ENCODE data around the gene MTHFD2L. TPM values are rescaled to one million over a fixed set of nuclear protein-coding genes. Genes with fewer than 3 reads are reported as not detected.
A peak's percentile ranks its signal among the peaks of the same experiment; 100 is the strongest.

The MTHFD2L gene
- total RNA-seq, 6 experiments from 2014 or later: 5.2 to 9.0 (median 8.1) TPM

DNA sequence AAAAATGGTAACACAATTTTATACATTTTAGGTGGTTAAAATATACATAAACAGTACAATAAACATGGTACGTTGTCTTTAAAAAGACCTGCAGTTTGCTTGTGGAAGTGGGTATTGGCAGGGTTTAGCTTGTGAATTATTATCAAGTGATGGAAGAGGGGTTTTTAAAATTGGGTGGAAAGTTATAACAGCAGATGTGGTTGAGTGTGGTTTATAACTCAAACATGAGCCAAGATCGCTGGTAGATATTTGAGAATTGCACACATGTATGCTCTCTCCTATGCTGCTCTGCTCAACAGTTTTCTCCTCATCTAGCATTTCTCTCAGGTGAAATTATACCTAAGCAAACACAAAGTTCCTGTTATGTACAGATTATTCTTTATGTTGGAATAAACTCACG is 164.4 kb downstream of the MTHFD2L start:
- Mint-ChIP-seq H3K9me3 (no peaks in the 10 kb centered on the region), H3K27ac (no peak overlapping the region), H3K36me3 (ENCODE audit: low read depth) (no peaks in the 10 kb centered on the region)

GRCh38 chr4:74323663-74324062 is 165.7 kb downstream of the MTHFD2L start:
- Mint-ChIP-seq H3K27me3 (ENCODE audit: insufficient read depth) (no peaks in the 10 kb centered on the region), H3K4me3 (no peak overlapping the region), H3K9me3 (no peaks in the 10 kb centered on the region), H3K27ac (no peak overlapping the region), H3K36me3 (ENCODE audit: low read depth) (no peaks in the 10 kb centered on the region), H3K4me1 (ENCODE audit: low read depth) (peaks cover 45% of the 10 kb centered on the region)
- TF ChIP-seq, protein P1, sequence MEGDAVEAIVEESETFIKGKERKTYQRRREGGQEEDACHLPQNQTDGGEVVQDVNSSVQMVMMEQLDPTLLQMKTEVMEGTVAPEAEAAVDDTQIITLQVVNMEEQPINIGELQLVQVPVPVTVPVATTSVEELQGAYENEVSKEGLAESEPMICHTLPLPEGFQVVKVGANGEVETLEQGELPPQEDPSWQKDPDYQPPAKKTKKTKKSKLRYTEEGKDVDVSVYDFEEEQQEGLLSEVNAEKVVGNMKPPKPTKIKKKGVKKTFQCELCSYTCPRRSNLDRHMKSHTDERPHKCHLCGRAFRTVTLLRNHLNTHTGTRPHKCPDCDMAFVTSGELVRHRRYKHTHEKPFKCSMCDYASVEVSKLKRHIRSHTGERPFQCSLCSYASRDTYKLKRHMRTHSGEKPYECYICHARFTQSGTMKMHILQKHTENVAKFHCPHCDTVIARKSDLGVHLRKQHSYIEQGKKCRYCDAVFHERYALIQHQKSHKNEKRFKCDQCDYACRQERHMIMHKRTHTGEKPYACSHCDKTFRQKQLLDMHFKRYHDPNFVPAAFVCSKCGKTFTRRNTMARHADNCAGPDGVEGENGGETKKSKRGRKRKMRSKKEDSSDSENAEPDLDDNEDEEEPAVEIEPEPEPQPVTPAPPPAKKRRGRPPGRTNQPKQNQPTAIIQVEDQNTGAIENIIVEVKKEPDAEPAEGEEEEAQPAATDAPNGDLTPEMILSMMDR (IDR thresholded peaks at IDR 0.05): no peak
- no peak for DNase-seq

More for the DNA sequence above, 164.4 kb downstream of the MTHFD2L start:
- H3K27me3 Mint-ChIP-seq (ENCODE audit: insufficient read depth): no peaks in the 10 kb centered on the region
- DNase-seq: no peak
- H3K4me3 Mint-ChIP-seq: no peak overlapping the region
- peaks cover 34% of the 10 kb centered on the region for H3K4me1 Mint-ChIP-seq (ENCODE audit: low read depth)
- TF ChIP-seq, protein P1 (IDR thresholded peaks at IDR 0.05): no peak

GRCh38 chr4:74324262-74324661 is 166.3 kb downstream of the MTHFD2L start:
- Mint-ChIP-seq H3K27me3 (ENCODE audit: insufficient read depth) (no peaks in the 10 kb centered on the region), H3K4me1 (ENCODE audit: low read depth) (peaks cover 50% of the 10 kb centered on the region), H3K36me3 (ENCODE audit: low read depth) (peaks cover 5% of the 10 kb centered on the region; the same call in 1 of the 2 replicates), H3K9me3 (peaks cover 3% of the 10 kb centered on the region; the same call in 1 of the 2 replicates), H3K4me3 (no peak overlapping the region), H3K27ac (no peak overlapping the region)
- TF ChIP-seq, protein P1 (IDR thresholded peaks at IDR 0.05): no peak
- DNase-seq: no peak

DNA sequence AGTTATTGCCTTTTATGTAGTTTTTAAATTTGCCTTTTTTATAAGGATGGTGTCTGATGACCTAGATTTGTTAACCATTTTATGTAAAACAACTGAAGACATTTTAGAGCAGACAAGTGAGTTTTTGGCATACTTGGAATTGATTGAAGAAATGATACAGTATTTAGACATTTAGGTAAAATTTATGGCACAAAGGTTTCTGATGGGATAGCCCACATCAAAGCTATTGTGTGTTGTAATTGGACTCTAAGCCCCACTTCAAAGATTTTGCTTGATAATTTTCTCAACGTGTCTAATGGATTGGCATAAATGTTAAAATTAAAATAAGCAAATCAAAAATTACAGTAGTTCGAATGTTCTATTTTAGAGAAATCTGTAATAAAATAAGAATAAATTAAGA is 168.0 kb downstream of the MTHFD2L start:
- no peak overlapping the region for H3K27ac Mint-ChIP-seq
- no peak for DNase-seq

GRCh38 chr4:74327762-74328161 is 169.8 kb downstream of the MTHFD2L start:
- H3K4me3 Mint-ChIP-seq: peak overlapping the region; percentile 76
- peaks cover 45% of the 10 kb centered on the region for H3K4me1 Mint-ChIP-seq (ENCODE audit: low read depth)
- DNase-seq: peak; percentile 25
- peaks cover 26% of the 10 kb centered on the region for H3K36me3 Mint-ChIP-seq (ENCODE audit: low read depth)
- TF ChIP-seq, protein P1 (IDR thresholded peaks at IDR 0.05): no peak
- peaks cover 11% of the 10 kb centered on the region for H3K9me3 Mint-ChIP-seq
- H3K27me3 Mint-ChIP-seq (ENCODE audit: insufficient read depth): no peaks in the 10 kb centered on the region; the same call in 1 of the 2 replicates
- H3K27ac Mint-ChIP-seq: peak overlapping the region; percentile 66

More for the DNA sequence above, 168.0 kb downstream of the MTHFD2L start:
- Mint-ChIP-seq H3K36me3 (ENCODE audit: low read depth) (peaks cover 18% of the 10 kb centered on the region), H3K4me1 (ENCODE audit: low read depth) (peaks cover 50% of the 10 kb centered on the region), H3K9me3 (peaks cover 11% of the 10 kb centered on the region), H3K27me3 (ENCODE audit: insufficient read depth) (no peaks in the 10 kb centered on the region; the same call in 1 of the 2 replicates), H3K4me3 (no peak overlapping the region)
- TF ChIP-seq, protein P1 (IDR thresholded peaks at IDR 0.05): no peak
